Mammary epithelial cell (primary cell): Measurements from ENCODE around the gene ATP2B2.

Source experiments
- EZH2 ChIP-seq: IDR thresholded peaks from 2 replicates; pipeline ENCODE4 v1.6.1; 2012; ENCODE audit warnings: low read length, inconsistent platforms, borderline replicate concordance
- TF ChIP-seq, protein P1 (sequence below), 2 donors: IDR thresholded peaks in 1 of 2; conservative IDR thresholded peaks in 1 of 2; 2 replicates each; pipeline ENCODE4 v1.5.1; 2011 to 2012; ENCODE audit warnings: inconsistent platforms in 2 of 2, low read length in 2 of 2, mild to moderate bottlenecking in 2 of 2, control low read depth in 1 of 2, low read depth in 1 of 2; ENCODE audit not compliant: insufficient read depth in 1 of 2; ENCODE audit errors: extremely low read depth in 1 of 2

DNA sequence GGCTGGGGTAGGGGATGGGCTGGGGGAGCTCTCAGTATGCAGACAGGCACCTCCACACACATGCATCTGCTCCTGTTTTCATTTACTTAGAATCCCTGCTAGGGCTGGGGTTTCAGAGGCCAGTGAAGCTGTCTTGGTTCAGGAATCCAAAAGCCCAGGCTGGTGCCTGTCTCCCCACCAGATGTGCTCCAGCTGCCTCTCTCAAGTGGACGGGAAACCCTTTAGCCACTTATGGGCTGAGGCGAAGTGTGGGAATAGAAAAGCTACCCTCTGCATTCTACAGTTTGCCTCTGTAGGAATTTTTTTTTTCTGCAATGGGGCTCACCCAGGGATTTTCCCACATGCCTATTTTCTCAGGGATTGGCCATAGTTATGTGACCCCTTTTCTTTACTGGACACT is 72.5 kb downstream of the ATP2B2 start:
- TF ChIP-seq, protein P1, sequence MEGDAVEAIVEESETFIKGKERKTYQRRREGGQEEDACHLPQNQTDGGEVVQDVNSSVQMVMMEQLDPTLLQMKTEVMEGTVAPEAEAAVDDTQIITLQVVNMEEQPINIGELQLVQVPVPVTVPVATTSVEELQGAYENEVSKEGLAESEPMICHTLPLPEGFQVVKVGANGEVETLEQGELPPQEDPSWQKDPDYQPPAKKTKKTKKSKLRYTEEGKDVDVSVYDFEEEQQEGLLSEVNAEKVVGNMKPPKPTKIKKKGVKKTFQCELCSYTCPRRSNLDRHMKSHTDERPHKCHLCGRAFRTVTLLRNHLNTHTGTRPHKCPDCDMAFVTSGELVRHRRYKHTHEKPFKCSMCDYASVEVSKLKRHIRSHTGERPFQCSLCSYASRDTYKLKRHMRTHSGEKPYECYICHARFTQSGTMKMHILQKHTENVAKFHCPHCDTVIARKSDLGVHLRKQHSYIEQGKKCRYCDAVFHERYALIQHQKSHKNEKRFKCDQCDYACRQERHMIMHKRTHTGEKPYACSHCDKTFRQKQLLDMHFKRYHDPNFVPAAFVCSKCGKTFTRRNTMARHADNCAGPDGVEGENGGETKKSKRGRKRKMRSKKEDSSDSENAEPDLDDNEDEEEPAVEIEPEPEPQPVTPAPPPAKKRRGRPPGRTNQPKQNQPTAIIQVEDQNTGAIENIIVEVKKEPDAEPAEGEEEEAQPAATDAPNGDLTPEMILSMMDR (conservative IDR thresholded peaks at IDR 0.05 in 1 of 2, IDR thresholded peaks at IDR 0.05 in 1 of 2; ENCODE audit: extremely low read depth in 1 of 2, insufficient read depth in 1 of 2, low read depth in 1 of 2, low read length in 2 of 2), result no peak
- no peak for TF ChIP-seq EZH2
